Heart right ventricle (tissue), 16 donors: Measurements from ENCODE around the gene TSGA10. TPM values are rescaled to one million over a fixed set of nuclear protein-coding genes. Genes with fewer than 3 reads are reported as not detected.

ENCODE experiments used
- ATAC-seq, 8 donors: fragments of 200-7000 bp; cut with Tn5 transposase; one replicate each; pipeline ENCODE4 v1.9.1; 2020; ENCODE audit warnings: mild to moderate bottlenecking in 8 of 8, moderate library complexity in 8 of 8, moderate number of reproducible peaks in 1 of 8
- DNase-seq, 2 donors: peaks; one replicate each; pipeline ENCODE4 v3.0.0-alpha.2; 2020
- H3K27ac ChIP-seq, 10 donors: fragments of 200-600 bp; sonication (generic) in 2 of 10; one replicate each; pipeline versions ENCODE4 v1.5.0 to v1.8.0; 2020 to 2022; ENCODE audit warnings: mild to moderate bottlenecking in 3 of 10
- H3K27me3 ChIP-seq, 7 donors: fragments of 200-600 bp; one replicate each; pipeline ENCODE4 v1.8.0; 2021 to 2022; ENCODE audit warnings: mild to moderate bottlenecking in 2 of 7
- H3K36me3 ChIP-seq, 9 donors: fragments of 200-600 bp; sonication (generic) in 1 of 9; one replicate each; pipeline versions ENCODE4 v1.5.0 to v1.8.0; 2020 to 2022; ENCODE audit warnings: mild to moderate bottlenecking in 2 of 9
- H3K4me1 ChIP-seq, 9 donors: fragments of 200-600 bp; sonication (generic) in 1 of 9; one replicate each; pipeline versions ENCODE4 v1.5.0 to v1.8.0; 2020 to 2022; ENCODE audit warnings: mild to moderate bottlenecking in 4 of 9
- H3K4me3 ChIP-seq, 10 donors: fragments of 200-600 bp; sonication (generic) in 2 of 10; one replicate each; pipeline versions ENCODE4 v1.5.0 to v1.8.0; 2020 to 2022; ENCODE audit warnings: mild to moderate bottlenecking in 7 of 10, moderate library complexity in 2 of 10
- H3K9me3 ChIP-seq, 11 donors: fragments of 200-600 bp in 10 of 11; sonication (generic) in 2 of 11; one replicate each; pipeline versions ENCODE4 v1.5.0 to v1.8.0; 2013 to 2022; ENCODE audit warnings: mild to moderate bottlenecking in 2 of 11, control low read depth in 1 of 11, moderate library complexity in 1 of 11
- CTCF ChIP-seq, 9 donors: fragments of 200-600 bp; sonication (generic) in 2 of 9; IDR thresholded peaks; one replicate each; pipeline versions ENCODE4 v1.5.0 to v1.8.0; 2021 to 2022; ENCODE audit warnings: antibody characterized with exemption in 9 of 9, mild to moderate bottlenecking in 5 of 9, moderate library complexity in 1 of 9
- whole genome bisulfite sequencing, 2 donors: extraction: QIAGEN DNeasy Blood & Tissue Kit; methylation state at CpG; one replicate each; pipeline ENCODE4 v1.1.7; 2013; ENCODE audit warnings: inconsistent platforms in 1 of 2; 5-methylcytosine and 5-hydroxymethylcytosine counted together
- intact Hi-C, 10 donors: fragments of 100-400 bp; cut with DNase I; formaldehyde crosslinking; loops; one replicate each; pipeline versions ENCODE4 v1.11.1 to v1.14.2; 2022
- polyA plus RNA-seq, 2 donors: library from polyadenylated mRNA; stranded (reverse); fragments of 200-250 nt; gene quantifications; one replicate each; pipeline ENCODE4 v1.2.3, GENCODE V29; 2013
- total RNA-seq, 10 donors: library from RNA; stranded (reverse); fragmentation: NEBNext Ultra II Directional in 3 of 10; extraction: Animal tissue kit (Norgen Biotek cat#: 25700) in 3 of 10; gene quantifications; one replicate each; pipeline versions ENCODE4 v1.2.1 to v1.2.4, GENCODE V29; 2021 to 2023
- donor health status: Arrhythmogenic right ventricular cardiomyopathy.
- donor health status: ischemic (EF 13 %, LVEDD 7.1; RV severe dilation, severe dysfunction).
- donor health status: healthy with polysubstance abuse.
- donor health status: DM: no; HTN: yes; CAD: no.
- donor health status: DM: no; HTN: no; CAD: no.
- donor health status: ischemic (EF 25% LVEDD 6.9; RV normal size, moderate dysfunction).
- donor health status: ischemic (EF 25% LVEDD 5.7; RV mildly dilated, moderate dysfunction).
- donor health status: healthy.
- donor health status: DM: yes; HTN: yes; CAD: no.
- donor health status: Ischemic cardiomyopathy.
- donor health status: ischemic (EF 35%, LVEDD 5.7; RV mildly dilated, moderate dysfunction).
- donor health status: nonischemic (EF 11% LVEDD 7.7; RV severe dilation, severe dysfunction).
- donor health status: DM: yes; HTN: yes; CAD: no.
- donor health status: PGD.
- donor health status: ischemic (EF 29% LVEDD 5.4; RV normal size, mild dysfunction).
- donor health status: nonischemic (EF 23%, LVEDD 6.1; RV moderate dilation, normal function).

Gene TSGA10
- total and polyA plus RNA-seq, 12 donors, result 0.52 to 4.1 (median 2.6) TPM

- Histone ChIP-seq H3K4me1 (no peaks in the 10 kb centered on the region), H3K4me3 (no peak overlapping the region), H3K36me3 (no peaks in the 10 kb centered on the region), H3K27me3 (peaks cover 0 to 10% (median 0%) of the 10 kb centered on the region in 7 donors), H3K27ac (no peak overlapping the region), H3K9me3 (peaks cover 0 to 9% (median 0%) of the 10 kb centered on the region in 11 donors)
- TF ChIP-seq CTCF (IDR thresholded peaks at IDR 0.05), result no peak
- 81 to 83% methylated on average over 1 of the region's 1 CpG for WGBS, 2 donors
- ATAC-seq (no peak), DNase-seq (no peak)
- intact Hi-C loops, result no loop called here
Observed at GRCh38 chr2:99035920-99036319, 118.8 kb downstream of the TSGA10 start.

GRCh38 chr2:99032786-99033185, 122.0 kb downstream of the TSGA10 start:
- Histone ChIP-seq H3K27ac (no peak overlapping the region), H3K4me3 (no peak overlapping the region), H3K9me3 (no peaks in the 10 kb centered on the region), H3K27me3 (peaks cover 0 to 12% (median 0%) of the 10 kb centered on the region in 7 donors), H3K36me3 (no peaks in the 10 kb centered on the region), H3K4me1 (no peaks in the 10 kb centered on the region)
- intact Hi-C loops, result loop anchor here in 1 of 10 donors (5.0 kb wide), 1 partner anchor 85 kb away; no protein-coding TSS in a partner anchor
- no peak for TF ChIP-seq CTCF (IDR thresholded peaks at IDR 0.05)
- WGBS, 2 donors, result 87 to 89% methylated on average over 6 of the region's 6 CpGs
- DNase-seq (no peak), ATAC-seq (no peak)

- H3K27ac ChIP-seq, result no peak overlapping the region
- intact Hi-C loops, result loop anchor here in 1 of 10 donors (5.0 kb wide), 1 partner anchor 85 kb away; no protein-coding TSS in a partner anchor
- ATAC-seq (no peak), DNase-seq (no peak)
- no peaks in the 10 kb centered on the region for H3K4me1 ChIP-seq
- H3K27me3 ChIP-seq, result peaks cover 0 to 14% (median 0%) of the 10 kb centered on the region in 7 donors
- H3K36me3 ChIP-seq, result no peaks in the 10 kb centered on the region
- H3K4me3 ChIP-seq, result no peak overlapping the region
- 74 to 86% methylated on average over 2 of the region's 2 CpGs for WGBS, 2 donors
- no peak for TF ChIP-seq CTCF (IDR thresholded peaks at IDR 0.05)
- no peaks in the 10 kb centered on the region for H3K9me3 ChIP-seq
Observed at GRCh38 chr2:99032001-99032400, 122.7 kb downstream of the TSGA10 start.

- WGBS, 2 donors, result 78 to 81% methylated on average over 3 of the region's 3 CpGs
- Histone ChIP-seq H3K27me3 (peaks cover 0 to 14% (median 0%) of the 10 kb centered on the region in 7 donors), H3K27ac (no peak overlapping the region), H3K4me1 (no peaks in the 10 kb centered on the region), H3K36me3 (no peaks in the 10 kb centered on the region), H3K4me3 (no peak overlapping the region), H3K9me3 (no peaks in the 10 kb centered on the region)
- ATAC-seq, result no peak
- TF ChIP-seq CTCF (IDR thresholded peaks at IDR 0.05), result no peak
- intact Hi-C loops, result loop anchor here in 1 of 10 donors (5.0 kb wide), 1 partner anchor 86 kb away; no protein-coding TSS in a partner anchor
- DNase-seq, result no peak
Observed at GRCh38 chr2:99031481-99031880, 123.3 kb downstream of the TSGA10 start.
